ENCODE data around the gene RNF151.
A peak's percentile ranks its signal among the peaks of the same experiment; 100 is the strongest.

DNA sequence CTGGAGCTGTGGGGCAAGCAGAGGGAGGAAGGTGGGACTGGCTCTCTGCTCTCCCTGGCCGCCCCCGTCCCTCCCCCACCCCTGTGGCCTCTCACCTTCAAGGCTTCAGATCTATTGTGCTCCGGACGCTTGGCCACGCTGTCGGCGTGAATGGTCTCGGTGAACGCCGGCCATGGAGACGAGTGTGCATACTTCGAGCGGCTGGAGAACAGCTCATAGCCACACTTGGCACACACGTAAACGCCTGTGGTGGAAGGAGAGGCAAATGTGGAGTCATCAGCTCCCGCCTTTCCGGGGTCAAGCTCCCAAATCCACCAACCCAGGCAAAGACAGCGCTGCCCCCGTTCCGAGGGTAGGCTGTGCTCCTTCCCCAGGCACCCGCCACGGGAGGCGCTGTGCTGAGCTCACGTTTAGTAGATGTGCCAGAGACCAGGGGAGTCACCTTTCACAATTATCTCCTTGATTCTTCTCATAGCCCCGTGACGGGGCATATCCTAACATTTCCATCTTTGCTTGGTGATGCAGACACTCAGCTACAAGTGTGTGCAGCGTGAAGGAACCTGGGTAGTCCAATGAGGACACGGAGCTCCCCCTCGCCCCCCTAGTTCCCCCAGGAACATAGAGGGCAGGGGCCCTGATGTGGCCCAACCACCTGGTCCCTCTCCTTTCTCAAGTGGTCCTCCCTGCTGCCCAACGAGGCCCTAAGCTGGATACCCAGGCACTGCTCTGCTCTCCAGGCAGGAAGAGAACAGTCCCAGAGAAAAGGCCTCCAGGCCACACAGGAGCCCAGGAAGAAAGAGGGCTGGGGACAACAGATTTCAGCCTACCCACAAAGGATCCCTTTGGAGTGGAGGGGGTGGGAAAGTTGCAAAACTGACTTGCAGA is 25.3 kb upstream of the RNF151 start:
- TF ChIP-seq POLR2A (IDR thresholded peaks at IDR 0.05), result no peak
- TF ChIP-seq, protein P1, sequence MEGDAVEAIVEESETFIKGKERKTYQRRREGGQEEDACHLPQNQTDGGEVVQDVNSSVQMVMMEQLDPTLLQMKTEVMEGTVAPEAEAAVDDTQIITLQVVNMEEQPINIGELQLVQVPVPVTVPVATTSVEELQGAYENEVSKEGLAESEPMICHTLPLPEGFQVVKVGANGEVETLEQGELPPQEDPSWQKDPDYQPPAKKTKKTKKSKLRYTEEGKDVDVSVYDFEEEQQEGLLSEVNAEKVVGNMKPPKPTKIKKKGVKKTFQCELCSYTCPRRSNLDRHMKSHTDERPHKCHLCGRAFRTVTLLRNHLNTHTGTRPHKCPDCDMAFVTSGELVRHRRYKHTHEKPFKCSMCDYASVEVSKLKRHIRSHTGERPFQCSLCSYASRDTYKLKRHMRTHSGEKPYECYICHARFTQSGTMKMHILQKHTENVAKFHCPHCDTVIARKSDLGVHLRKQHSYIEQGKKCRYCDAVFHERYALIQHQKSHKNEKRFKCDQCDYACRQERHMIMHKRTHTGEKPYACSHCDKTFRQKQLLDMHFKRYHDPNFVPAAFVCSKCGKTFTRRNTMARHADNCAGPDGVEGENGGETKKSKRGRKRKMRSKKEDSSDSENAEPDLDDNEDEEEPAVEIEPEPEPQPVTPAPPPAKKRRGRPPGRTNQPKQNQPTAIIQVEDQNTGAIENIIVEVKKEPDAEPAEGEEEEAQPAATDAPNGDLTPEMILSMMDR (IDR thresholded peaks at IDR 0.05), result peak in 2 of 12 donors; percentile 9 to 22

All from heart left ventricle (tissue), 13 donors.